C4-2B (cell line): ENCODE data around the gene CASZ1.

Source experiments
- ZFX ChIP-seq: fragments of 450-650 bp; IDR thresholded peaks from 2 replicates; pipeline ENCODE4 v1.6.1; 2017
- TF ChIP-seq, protein P1 (sequence below): fragments of 450-650 bp; conservative IDR thresholded peaks from 2 replicates; pipeline ENCODE4 v1.5.1; 2017; ENCODE audit warnings: mild to moderate bottlenecking

DNA sequence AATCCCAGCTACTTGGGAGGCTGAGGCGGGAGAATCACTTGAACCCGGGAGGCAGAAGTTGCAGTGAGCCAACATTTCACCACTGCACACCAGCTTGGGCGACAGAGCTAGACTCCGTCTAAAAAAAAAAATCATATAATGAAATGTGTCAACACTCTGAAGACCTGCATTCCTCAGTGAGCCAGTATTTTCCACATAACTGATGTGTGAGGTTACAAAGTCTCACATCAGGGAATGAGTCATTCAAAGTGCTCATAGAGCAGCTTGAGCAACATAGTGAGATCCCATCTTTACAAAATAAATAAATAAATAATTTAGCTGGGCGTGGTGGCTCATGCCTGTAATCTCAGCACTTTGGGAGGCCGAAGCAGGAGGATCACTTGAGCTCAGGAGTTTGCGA is 65.5 kb downstream of the CASZ1 start:
- TF ChIP-seq, protein P1, sequence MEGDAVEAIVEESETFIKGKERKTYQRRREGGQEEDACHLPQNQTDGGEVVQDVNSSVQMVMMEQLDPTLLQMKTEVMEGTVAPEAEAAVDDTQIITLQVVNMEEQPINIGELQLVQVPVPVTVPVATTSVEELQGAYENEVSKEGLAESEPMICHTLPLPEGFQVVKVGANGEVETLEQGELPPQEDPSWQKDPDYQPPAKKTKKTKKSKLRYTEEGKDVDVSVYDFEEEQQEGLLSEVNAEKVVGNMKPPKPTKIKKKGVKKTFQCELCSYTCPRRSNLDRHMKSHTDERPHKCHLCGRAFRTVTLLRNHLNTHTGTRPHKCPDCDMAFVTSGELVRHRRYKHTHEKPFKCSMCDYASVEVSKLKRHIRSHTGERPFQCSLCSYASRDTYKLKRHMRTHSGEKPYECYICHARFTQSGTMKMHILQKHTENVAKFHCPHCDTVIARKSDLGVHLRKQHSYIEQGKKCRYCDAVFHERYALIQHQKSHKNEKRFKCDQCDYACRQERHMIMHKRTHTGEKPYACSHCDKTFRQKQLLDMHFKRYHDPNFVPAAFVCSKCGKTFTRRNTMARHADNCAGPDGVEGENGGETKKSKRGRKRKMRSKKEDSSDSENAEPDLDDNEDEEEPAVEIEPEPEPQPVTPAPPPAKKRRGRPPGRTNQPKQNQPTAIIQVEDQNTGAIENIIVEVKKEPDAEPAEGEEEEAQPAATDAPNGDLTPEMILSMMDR: no peak
- TF ChIP-seq ZFX: no peak
